Esophagus muscularis mucosa (tissue), 4 donors: ENCODE results near the gene CDC5L.

Experiments
- CTCF ChIP-seq, 3 experiments: fragments of 200-600 bp in 2 of 3; fragments of 450-650 bp in 1 of 3; sonication (generic) in 2 of 3; IDR thresholded peaks; one replicate each; pipeline ENCODE4 v1.5.1; 2017 to 2019; ENCODE audit warnings: antibody characterized with exemption in 3 of 3, mild to moderate bottlenecking in 2 of 3, moderate library complexity in 1 of 3
- EP300 ChIP-seq: sonication (generic); formaldehyde crosslinking; IDR thresholded peaks from one replicate; pipeline ENCODE4 v1.6.1; 2017; ENCODE audit warnings: antibody characterized with exemption
- POLR2A ChIP-seq: fragments of 450-650 bp; IDR thresholded peaks from one replicate; pipeline ENCODE4 v1.6.1; 2017; ENCODE audit warnings: antibody characterized with exemption, moderate library complexity, mild to moderate bottlenecking, low read depth
- POLR2AphosphoS5 ChIP-seq, 2 donors: sonication (generic); formaldehyde crosslinking; IDR thresholded peaks; one replicate each; pipeline ENCODE4 v1.6.1; 2017; ENCODE audit warnings: antibody characterized with exemption in 2 of 2

- TF ChIP-seq CTCF (IDR thresholded peaks at IDR 0.05) (no peak), POLR2AphosphoS5 (IDR thresholded peaks at IDR 0.05) (no peak), POLR2A (no peak), EP300 (no peak)
Measured at GRCh38 chr6:44422531-44422930, 35.0 kb downstream of the CDC5L start.
